Endothelial cell (in vitro differentiated cells): ENCODE results near the gene MARCHF10. TPM values are rescaled to one million over a fixed set of nuclear protein-coding genes. Genes with fewer than 3 reads are reported as not detected.

Experiments
- DNase-seq: peaks from one replicate; pipeline ENCODE4 v3.0.0; 2021; ENCODE audit warnings: low spot score
- H3K27ac Mint-ChIP-seq: one replicate; pipeline ENCODE4 v1.8.0; 2021; ENCODE audit warnings: mixed read lengths, inconsistent platforms; ENCODE audit not compliant: unreplicated experiment
- H3K27me3 Mint-ChIP-seq: one replicate; pipeline ENCODE4 v1.8.0; 2021; ENCODE audit warnings: mild to moderate bottlenecking, moderate library complexity, mixed read lengths, inconsistent platforms; ENCODE audit not compliant: unreplicated experiment
- H3K36me3 Mint-ChIP-seq: one replicate; pipeline ENCODE4 v1.8.0; 2021; ENCODE audit warnings: mild to moderate bottlenecking, low read depth, mixed read lengths, inconsistent platforms; ENCODE audit not compliant: unreplicated experiment
- H3K4me1 Mint-ChIP-seq: one replicate; pipeline ENCODE4 v1.8.0; 2021; ENCODE audit warnings: mild to moderate bottlenecking, mixed read lengths, inconsistent platforms; ENCODE audit not compliant: unreplicated experiment
- H3K4me3 Mint-ChIP-seq: one replicate; pipeline ENCODE4 v1.8.0; 2021; ENCODE audit warnings: mild to moderate bottlenecking, mixed read lengths, inconsistent platforms; ENCODE audit not compliant: unreplicated experiment
- H3K9me3 Mint-ChIP-seq: one replicate; pipeline ENCODE4 v1.8.0; 2021; ENCODE audit warnings: mixed read lengths, inconsistent platforms; ENCODE audit not compliant: unreplicated experiment
- total RNA-seq: library from RNA; stranded (reverse); fragmentation: NEBNext Ultra II Directional; extraction: Animal tissue kit (Norgen Biotek cat#: 25700); gene quantifications from one replicate; pipeline ENCODE4 v1.2.1, GENCODE V29; 2021; ENCODE audit not compliant: unreplicated experiment
- TF ChIP-seq, protein P1 (sequence below): fragments of 200-600 bp; sonication (generic); IDR thresholded peaks from one replicate; pipeline ENCODE4 v1.5.0; 2021; ENCODE audit warnings: antibody characterized with exemption; ENCODE audit not compliant: unreplicated experiment

MARCHF10 gene
- total RNA-seq, 1 donor from 2014 or later, result not detected

DNA sequence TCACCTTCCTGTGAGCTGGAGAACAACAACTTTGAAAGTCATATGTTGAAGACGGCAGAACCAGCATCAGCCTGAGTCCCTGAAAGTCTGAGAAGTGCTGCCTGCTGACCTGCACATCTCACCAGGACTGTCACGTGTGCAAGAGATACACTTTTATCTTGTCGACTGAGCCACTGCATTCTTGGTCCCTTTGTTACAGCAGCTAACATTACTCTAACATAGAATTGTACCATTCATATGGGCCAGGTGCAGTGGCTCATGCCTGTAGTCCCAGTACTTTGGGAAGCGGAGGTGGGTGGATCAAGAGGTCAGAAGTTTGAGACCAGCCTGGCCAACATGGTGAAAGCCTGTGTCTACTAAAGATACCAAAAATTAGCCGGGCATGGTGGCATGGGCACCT lies 40.1 kb downstream of the MARCHF10 start:
- no peak overlapping the region for H3K4me3 Mint-ChIP-seq
- H3K9me3 Mint-ChIP-seq, result no peaks in the 10 kb centered on the region
- peaks cover 2% of the 10 kb centered on the region for H3K27me3 Mint-ChIP-seq
- peaks cover 2% of the 10 kb centered on the region for H3K4me1 Mint-ChIP-seq
- no peak overlapping the region for H3K27ac Mint-ChIP-seq
- H3K36me3 Mint-ChIP-seq, result no peaks in the 10 kb centered on the region
- TF ChIP-seq, protein P1, sequence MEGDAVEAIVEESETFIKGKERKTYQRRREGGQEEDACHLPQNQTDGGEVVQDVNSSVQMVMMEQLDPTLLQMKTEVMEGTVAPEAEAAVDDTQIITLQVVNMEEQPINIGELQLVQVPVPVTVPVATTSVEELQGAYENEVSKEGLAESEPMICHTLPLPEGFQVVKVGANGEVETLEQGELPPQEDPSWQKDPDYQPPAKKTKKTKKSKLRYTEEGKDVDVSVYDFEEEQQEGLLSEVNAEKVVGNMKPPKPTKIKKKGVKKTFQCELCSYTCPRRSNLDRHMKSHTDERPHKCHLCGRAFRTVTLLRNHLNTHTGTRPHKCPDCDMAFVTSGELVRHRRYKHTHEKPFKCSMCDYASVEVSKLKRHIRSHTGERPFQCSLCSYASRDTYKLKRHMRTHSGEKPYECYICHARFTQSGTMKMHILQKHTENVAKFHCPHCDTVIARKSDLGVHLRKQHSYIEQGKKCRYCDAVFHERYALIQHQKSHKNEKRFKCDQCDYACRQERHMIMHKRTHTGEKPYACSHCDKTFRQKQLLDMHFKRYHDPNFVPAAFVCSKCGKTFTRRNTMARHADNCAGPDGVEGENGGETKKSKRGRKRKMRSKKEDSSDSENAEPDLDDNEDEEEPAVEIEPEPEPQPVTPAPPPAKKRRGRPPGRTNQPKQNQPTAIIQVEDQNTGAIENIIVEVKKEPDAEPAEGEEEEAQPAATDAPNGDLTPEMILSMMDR, result no peak
- DNase-seq, result no peak

DNA sequence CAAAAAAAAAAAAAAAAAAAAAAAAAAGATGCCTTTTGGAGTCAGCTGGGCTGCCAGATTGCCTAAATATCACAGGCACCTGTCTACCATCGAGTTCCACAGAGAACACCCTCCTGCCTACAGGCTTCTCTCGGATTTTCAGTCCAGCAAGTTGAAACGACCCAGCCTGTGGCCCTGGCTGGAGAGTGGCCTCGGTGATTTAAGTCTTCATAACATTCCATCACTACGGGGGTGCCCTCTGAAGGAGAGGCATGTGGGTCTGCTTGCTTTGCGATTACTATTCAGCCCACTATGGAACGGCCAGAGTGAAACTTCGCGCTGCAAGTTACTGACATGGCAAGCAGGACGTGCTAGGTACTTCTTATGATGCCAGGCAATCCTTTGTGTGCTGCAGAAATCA lies 42.8 kb downstream of the MARCHF10 start:
- H3K4me1 Mint-ChIP-seq, result peaks cover 2% of the 10 kb centered on the region
- no peaks in the 10 kb centered on the region for H3K36me3 Mint-ChIP-seq
- no peak for DNase-seq
- no peaks in the 10 kb centered on the region for H3K9me3 Mint-ChIP-seq
- TF ChIP-seq, protein P1, result no peak
- no peak overlapping the region for H3K4me3 Mint-ChIP-seq
- H3K27ac Mint-ChIP-seq, result no peak overlapping the region
- H3K27me3 Mint-ChIP-seq, result no peaks in the 10 kb centered on the region

DNA sequence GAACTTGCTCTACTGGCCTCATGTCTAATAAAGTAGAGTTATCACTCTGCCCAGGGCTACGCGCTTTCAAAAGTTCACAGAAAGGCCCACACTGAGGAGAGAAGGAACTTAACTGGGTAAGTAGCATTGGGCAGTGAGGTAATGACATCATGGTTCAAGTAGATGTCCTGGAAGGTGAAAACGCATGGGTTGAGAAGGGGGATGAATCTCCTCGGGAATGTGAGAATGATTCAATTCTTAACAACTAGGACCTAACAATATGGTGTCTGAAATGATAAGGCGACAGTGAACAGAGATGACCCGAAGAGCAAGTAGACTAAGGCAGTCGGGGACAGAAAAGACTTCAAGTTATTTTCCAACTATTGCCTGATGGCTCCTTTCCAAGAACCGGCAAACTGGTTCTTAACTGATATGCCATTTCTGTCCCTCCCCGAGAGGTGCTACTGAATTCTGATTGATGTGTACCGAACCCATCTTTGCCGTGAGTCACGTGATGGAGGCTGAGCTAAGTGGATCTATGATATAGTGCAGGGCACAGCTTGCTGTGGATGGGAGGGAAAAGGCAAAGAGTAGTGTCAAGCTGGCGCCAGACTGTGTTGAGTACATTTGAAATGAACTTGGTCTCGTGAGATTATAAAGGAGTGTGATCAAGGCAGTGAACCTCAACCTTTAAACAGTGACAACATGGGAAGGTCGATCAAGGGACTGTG lies 44.1 kb downstream of the MARCHF10 start:
- no peak overlapping the region for H3K4me3 Mint-ChIP-seq
- H3K36me3 Mint-ChIP-seq, result no peaks in the 10 kb centered on the region
- no peaks in the 10 kb centered on the region for H3K27me3 Mint-ChIP-seq
- TF ChIP-seq, protein P1, result no peak
- no peak overlapping the region for H3K27ac Mint-ChIP-seq
- H3K4me1 Mint-ChIP-seq, result peaks cover 2% of the 10 kb centered on the region
- H3K9me3 Mint-ChIP-seq, result no peaks in the 10 kb centered on the region
- no peak for DNase-seq

GRCh38 chr17:62761884-62762283 lies 46.2 kb downstream of the MARCHF10 start:
- Mint-ChIP-seq H3K27ac (no peak overlapping the region), H3K4me3 (no peak overlapping the region), H3K4me1 (peaks cover 2% of the 10 kb centered on the region), H3K9me3 (no peaks in the 10 kb centered on the region), H3K27me3 (no peaks in the 10 kb centered on the region), H3K36me3 (no peaks in the 10 kb centered on the region)
- TF ChIP-seq, protein P1, result no peak
- no peak for DNase-seq

- no peak overlapping the region for H3K27ac Mint-ChIP-seq
- no peak for DNase-seq
- no peaks in the 10 kb centered on the region for H3K36me3 Mint-ChIP-seq
- no peak overlapping the region for H3K4me3 Mint-ChIP-seq
- TF ChIP-seq, protein P1, result no peak
- peaks cover 2% of the 10 kb centered on the region for H3K4me1 Mint-ChIP-seq
- no peaks in the 10 kb centered on the region for H3K9me3 Mint-ChIP-seq
- no peaks in the 10 kb centered on the region for H3K27me3 Mint-ChIP-seq
Measured at GRCh38 chr17:62760945-62761267, 47.2 kb downstream of the MARCHF10 start.
